ENCODE results near the gene DDX51.
"Not testable (repeated sequence)": the region's sequence is repeated elsewhere in the genome, so short reads cannot be mapped to it uniquely, and the experiment has no call there.

The DDX51 gene

DNA sequence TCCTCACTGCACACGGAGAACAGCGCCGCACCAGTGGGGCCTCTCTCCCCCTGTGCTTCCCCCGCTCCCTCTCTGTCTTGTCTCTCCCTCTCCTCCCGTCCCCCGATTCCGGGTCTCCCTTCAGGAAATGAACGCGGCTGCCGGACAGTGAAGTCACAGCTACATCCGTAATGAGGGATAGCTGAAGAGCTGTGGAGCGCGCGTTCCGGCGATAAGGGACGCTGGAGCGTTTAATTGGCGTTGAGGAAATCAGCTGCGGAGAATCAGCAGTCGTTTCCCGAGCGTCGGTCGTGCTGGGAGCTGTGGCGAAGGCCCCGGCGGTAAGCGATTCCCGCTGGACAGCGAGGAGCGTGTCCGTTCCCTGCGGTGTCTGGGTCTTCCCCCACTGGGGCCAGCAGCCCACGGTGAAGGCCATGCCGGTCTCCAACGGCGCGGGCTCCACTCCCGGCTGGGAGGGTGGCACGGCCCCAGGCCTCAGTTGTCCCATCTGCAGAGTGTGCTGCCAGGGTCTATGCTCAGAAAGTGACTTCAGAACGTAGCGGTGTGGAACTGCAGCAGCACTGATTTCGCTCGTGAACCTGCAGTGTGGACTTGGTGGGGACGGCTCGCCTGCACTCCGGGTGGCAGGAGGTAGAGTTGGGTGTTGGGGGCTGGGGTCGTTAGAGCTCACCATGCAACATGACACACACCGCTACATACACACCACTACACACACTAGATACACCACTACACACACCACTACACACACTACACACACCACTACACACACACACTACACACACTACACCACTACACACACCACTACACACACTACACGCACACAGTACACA lies 11.0 kb upstream of the DDX51 start:
- FAIRE-seq (no peak), DNase-seq (ENCODE audit: low spot score) (no peak)

DNA sequence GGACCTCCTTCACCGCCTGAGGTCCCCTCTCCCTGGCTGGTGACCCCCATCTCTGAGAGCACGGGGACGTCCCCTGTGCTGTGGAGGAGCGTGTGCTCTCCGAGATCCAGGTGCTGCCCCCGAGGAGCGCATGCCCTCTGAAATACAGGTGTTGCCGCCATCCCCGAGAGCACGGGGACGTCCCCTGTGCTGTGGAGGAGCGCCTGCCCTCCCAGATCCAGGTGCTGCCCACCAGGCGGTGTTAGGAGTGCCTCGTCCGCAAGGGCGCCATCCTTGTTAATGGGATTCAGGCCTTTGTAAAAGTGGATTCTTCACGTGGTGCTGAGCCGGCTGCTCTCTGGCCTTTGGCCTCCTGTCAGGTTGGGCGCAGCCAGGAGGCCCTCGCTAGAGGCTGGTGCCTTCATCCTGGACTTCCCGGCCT lies 10.2 kb upstream of the DDX51 start:
- FAIRE-seq (no peak), DNase-seq (ENCODE audit: low spot score) (no peak)

DNA sequence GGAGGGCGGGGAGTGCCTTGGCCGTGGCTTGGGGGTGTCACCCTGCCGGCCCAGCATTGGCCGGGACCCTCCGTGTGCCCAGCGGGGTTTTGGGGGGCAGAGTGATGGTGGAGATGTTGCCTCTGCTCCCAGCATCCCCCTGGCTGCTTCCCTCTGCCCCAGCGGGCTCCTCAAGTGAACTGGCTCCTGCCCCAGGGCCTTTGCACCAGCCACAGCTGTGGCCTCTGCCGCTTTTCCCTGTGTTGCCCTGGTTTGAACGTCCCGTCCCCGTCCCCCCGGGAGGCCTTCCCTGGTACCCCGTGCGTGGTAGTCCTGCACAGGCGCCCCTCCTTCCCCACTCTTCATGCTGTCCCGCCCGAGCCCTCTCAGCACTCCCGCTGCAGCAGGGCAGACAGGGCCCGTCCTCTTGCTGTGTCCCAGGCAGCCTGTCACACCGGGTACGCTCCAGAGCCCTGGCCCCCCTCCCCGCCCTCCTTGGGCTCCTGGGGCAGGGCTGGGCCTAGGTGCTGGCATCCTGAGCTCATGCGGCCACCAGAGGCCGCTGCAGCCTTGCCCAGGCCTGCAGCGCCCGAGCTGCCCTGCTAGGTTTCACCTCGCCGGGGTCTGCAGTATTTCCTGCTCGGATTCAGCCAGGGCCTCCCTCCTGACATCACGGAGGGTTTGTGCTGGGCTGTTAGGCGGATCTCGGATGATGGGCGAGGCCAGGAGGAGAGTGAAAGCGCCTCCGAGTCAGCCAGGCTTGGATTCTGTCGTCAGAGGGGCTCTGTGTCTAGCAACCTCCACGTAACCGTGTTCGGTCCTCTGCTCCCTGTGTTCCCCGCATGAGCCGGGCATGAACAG lies 9.6 kb upstream of the DDX51 start:
- peak; percentile 86 for DNase-seq (ENCODE audit: low spot score)
- FAIRE-seq: no peak

DNA sequence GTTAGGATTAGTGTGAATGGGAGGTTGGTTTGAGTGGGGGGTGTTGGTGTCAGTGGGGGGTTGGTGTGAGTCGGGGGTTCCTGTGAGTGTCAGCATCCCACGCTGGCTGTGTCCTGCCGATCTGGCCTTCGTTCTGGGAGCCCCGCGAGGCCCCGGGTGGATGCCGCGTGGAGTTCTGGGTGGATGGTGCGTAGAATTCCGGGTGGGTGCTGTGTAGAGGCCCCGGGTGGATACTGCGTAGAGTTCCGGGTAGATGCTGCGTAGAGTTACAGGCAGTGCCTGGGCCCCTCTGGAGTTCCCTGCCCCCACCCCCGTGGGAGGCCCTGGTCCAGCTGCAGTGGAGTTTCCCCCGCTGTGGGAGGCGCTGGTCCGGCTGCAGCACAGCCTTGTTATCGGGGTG lies 8.8 kb upstream of the DDX51 start:
- FAIRE-seq (no peak), DNase-seq (ENCODE audit: low spot score) (no peak)

DNA sequence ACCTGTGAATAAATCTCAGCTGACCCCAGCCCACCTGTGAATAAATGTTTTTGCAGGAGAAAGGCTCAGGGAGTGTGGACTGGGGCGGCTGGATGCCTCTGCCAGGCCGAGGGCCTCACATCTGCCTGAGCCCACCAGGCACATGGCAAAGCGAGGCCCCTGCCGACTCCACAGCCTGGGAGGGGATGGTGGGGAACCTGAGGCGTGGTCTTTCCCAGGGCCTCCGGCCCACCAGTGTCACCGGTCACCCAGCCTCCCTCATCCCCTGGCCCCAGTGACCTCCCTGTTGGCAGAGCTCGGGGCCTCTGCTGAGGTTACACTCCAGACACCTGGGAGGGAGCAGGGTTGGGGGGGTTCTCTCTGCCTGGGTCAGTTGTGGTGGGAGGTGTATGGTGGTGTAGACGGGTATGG lies 8.3 kb upstream of the DDX51 start:
- FAIRE-seq: no peak
- DNase-seq (ENCODE audit: low spot score): no peak

DNA sequence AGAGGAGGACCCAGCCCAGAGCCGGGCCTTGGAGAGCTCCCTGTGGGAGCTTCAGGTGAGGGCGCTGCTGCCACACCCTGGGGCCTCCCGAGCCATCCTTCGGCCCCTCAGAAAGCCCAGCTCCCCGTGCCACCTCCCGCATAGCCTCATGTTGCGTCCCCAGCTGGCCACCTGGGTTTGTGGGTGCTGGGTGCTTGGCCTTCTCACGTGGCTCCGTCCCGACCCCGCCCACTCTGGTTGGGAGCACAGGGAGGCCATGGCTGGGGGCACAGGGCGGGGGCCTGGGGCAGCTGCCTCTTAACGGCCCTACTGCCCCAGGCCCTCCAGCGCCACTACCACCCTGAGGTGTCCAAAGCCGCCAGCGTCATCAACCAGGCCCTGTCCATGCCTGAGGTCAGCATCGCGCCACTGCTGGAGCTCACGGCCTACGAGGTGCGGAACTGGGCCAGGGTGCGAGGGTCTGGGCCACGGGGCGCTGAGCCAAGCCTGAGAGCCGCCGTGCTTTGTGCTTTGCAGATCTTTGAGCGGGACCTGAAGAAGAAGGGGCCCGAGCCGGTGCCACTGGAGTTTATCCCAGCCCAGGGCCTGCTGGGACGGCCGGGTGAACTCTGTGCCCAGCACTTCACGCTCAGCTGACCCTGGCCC lies 7.8 kb upstream of the DDX51 start:
- FAIRE-seq (no peak), DNase-seq (ENCODE audit: low spot score) (no peak)

DNA sequence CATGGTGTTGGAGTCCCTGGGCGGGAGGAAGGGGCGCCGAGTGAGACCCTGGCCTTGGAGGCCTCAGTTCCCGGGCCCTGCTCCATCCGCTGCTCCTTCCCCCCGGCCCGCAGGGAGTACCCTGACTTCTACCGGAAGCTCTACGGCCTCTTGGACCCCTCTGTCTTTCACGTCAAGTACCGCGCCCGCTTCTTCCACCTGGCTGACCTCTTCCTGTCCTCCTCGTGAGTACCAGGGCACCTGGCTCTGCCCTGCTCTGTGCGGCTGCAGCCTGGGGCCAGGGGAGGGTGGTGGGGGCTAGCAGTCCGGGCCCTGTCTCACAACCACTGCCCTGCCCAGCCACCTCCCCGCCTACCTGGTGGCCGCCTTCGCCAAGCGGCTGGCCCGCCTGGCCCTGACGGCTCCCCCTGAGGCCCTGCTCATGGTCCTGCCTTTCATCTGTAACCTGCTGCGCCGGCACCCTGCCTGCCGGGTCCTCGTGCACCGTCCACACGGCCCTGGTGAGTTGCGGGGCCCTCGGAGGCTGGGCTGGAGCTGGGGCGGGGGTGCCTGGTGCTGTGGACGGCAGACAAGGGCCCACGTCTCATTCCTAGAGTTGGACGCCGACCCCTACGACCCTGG lies 7.1 kb upstream of the DDX51 start:
- no peak for DNase-seq (ENCODE audit: low spot score)
- no peak for FAIRE-seq

DNA sequence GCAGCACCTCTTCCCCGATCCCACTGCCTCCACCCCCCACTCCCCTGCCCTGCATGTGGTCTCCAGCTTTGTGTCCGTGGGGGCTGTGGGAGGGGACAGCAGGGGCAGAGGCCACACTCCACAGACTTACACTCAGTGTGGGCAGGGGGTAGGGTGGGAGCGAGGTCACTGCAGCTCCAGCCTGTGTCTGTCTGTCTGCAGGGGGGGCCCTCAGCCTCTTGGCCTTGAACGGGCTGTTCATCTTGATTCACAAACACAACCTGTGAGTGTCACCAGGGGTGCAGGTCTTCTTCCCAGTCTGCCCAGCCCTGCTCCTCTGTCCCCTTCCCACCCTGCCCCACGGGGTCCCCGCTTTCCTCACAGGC lies 6.6 kb upstream of the DDX51 start:
- DNase-seq (ENCODE audit: low spot score) (no peak), FAIRE-seq (no peak)

DNA sequence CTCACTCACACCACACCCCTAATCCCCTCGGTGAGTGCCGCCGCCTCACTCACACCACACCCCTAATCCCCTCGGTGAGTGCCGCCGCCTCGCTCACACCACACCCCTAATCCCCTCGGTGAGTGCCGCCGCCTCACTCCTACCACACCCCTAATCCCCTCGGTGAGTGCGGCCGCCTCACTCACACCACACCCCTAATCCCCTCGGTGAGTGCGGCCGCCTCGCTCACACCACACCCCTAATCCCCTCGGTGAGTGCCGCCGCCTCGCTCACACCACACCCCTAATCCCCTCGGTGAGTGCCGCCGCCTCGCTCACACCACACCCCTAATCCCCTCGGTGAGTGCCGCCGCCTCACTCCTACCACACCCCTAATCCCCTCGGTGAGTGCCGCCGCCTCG lies 5.4 kb upstream of the DDX51 start:
- FAIRE-seq; DNase-seq (ENCODE audit: low spot score): not testable (repeated sequence)

DNA sequence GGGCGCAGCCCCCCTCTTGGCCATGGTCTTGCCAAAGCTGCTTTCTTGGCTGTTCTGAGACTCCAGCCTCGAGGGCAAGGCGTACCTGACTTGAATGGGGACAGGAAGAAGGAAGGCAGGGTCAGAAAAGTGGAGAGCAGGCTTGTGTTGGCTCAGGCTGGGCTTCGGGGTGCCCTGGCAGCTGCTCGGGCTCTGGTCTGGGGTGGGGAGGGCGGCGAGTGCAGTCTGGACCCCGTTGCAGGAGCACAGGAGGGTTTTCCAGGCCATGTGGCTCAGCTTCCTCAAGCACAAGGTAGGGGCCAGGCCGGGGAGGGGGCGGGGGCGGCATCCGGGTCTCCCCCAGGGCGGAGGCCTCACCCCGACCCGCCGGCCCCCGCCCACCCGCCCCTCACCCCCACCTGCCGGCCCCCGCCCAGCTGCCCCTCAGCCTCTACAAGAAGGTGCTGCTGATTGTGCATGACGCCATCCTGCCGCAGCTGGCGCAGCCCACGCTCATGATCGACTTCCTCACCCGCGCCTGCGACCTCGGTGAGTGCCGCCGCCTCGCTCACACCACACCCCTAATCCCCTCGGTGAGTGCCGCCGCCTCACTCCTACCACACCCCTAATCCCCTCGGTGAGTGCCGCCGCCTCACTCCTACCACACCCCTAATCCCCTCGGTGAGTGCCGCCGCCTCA lies 4.4 kb upstream of the DDX51 start:
- FAIRE-seq (no peak), DNase-seq (ENCODE audit: low spot score) (no peak)

DNA sequence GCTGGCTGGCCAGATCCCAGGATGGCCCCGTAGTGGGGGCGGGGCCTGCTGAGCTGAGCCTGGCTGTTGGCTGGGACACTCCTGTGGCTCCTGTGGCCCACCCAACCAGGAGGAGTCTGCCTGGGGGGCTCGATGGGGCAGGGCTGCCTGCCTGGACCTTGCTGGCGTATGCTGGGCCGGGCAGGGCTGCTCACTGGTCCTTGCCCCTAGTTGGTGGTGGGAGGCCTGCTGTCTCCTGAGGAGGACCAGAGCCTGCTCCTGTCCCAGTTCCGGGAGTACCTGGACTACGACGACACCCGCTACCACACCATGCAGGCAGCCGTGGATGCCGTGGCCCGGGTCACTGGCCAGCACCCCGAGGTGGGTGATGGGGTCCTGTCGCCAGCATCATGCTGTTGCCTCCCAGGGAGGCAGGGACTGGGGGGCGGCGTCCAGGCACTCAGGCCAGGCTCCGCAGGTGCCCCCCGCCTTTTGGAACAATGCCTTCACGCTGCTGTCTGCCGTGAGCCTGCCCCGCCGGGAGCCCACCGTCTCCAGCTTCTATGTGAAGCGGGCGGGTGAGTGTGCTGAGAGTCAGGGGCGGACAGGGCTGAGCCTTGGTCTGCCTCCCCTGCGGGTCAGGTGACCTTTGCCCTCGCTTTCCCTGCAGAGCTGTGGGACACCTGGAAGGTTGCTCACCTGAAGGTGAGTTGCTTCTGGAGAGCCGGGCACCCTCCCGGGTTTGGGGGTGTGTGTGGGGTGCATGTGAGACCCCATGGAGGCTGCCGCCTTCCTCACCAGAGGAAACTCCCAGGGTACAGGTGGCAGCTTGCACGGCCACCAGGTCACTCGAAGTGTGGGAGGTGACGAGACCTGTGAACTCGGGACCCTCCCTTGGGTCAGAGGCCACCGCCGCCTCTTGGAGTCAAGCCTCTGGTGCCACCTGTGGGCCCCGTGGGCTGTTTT lies 3.6 kb upstream of the DDX51 start:
- FAIRE-seq (no peak), DNase-seq (ENCODE audit: low spot score) (no peak)

DNA sequence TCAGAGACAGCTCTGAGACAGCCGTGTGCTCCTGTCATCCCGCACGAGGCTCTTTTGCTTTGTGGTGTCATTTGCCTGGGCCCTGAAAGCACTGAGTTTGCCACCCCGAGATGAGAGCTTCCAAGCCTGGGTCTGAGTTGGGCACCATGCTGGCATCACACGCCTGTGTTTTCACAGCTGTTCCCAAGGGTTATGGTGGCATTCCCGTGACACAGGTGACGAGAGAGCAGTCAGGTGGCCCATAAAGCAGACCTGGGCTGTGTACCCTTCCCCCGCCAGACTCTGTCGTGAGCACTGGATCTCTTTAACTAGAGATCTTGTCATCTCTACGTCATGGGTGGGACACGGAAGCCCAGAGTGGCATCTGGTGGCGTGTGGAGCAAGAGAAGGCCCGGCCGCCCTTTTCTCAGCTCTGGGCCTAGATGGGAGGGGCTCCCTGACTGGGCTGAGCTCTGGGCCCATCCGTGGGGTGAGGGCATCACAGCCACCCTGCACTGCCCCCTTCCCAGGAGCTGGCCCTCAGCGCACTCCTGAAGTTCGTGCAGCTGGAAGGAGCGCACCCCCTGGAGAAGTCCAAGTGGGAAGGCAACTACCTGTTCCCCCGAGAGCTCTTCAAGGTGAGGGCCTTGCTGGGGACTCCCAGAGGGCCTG lies 2.8 kb upstream of the DDX51 start:
- FAIRE-seq: no peak

DNA sequence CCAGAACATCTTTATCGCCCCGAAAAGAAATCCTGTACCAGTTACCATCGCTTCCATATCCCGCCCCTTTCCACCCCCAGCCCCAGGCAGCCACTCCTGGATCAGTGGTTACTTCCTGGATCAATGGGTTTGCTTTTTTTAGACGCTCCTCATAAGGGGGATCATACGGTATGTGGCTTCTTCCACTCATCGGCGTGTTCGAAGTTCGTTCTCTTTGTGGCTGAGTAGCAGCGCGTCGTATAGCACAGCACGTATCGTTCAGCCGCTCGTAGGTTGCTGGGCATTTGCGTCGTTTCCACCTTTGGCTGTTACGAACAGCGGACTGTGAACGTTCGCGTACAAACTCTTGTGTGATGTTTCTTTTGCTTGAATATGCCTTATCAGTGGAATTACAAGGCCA lies 2.0 kb upstream of the DDX51 start:
- DNase-seq (ENCODE audit: low spot score): no peak
- FAIRE-seq: no peak

More for the DNA sequence above, 2.8 kb upstream of the DDX51 start:
- no peak for DNase-seq (ENCODE audit: low spot score)

DNA sequence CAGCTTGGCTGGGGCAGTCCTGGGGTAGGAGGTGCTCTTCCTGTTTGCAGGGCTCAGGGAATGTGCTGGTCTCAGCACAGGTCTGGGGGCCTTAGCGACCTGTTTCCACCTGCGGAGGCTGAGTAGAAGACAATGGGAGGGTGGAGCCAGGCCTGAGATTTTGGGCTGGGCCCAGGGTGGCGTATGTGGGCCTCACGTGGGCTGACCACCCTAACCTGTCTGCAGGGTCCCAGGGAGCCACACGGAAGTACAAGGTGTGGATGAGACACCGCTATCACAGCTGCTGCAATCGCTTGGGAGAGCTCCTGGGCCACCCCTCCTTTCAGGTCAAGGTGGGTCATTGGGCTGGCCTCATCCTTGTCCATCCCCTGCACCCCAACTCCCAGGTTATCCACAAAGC lies 1.2 kb upstream of the DDX51 start:
- FAIRE-seq: no peak

DNA sequence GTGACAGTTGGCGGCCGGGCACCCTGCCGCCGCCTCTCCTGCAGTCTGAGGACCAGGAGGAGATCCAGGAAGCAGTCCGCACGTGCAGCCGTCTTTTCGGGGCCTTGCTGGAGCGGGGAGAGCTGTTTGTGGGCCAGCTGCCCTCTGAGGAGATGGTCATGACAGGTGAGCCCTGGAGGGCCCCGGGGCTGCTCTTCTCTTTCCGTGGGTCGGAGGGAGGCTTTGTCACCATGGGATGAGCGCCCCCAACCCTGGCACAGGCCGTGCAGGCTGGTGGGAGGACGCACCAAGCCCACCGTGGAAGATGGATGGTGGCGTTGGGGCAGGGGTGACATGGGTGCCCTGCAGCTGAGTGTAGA lies 670 bp upstream of the DDX51 start:
- no peak for DNase-seq (ENCODE audit: low spot score)
- no peak for FAIRE-seq

More for the DNA sequence above, 1.2 kb upstream of the DDX51 start:
- no peak for DNase-seq (ENCODE audit: low spot score)

DNA sequence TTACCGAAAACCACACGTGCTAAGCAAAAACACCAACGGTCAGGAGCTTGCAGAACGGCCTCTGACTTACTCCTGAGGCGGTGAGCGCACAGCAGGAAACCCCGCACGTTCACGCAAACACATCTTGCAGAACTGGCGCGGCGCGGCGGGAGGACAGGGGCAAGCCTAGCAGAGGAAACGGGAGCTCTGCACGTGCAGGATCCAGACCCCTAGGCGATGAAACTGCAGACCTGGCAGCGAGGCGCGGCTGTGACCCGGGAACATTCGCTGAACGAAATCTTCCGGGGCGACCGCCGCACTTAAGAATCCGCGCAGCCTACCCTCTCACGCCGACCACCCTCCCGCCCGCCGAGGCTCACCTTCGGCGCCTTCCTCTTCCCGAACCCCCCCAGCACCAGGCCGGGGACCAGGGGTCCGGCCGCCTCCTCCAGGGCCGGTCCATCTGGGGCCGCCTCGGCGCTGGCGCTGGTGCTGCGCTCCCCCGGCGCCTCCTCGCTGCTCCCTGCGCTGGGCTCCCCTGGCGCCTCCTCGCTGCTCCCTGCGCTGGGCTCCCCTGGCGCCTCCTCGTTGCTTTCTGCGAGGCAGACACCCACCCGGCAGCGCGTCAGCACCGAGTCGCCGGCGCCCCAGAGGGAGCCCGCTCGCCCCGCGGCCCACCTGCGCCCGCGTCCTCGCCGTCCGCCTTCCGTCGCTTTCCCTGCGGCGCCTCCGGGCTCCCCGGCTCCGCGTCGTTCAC lies 615 bp downstream of the DDX51 start:
- DNase-seq (ENCODE audit: low spot score): peak; percentile 29

DNA sequence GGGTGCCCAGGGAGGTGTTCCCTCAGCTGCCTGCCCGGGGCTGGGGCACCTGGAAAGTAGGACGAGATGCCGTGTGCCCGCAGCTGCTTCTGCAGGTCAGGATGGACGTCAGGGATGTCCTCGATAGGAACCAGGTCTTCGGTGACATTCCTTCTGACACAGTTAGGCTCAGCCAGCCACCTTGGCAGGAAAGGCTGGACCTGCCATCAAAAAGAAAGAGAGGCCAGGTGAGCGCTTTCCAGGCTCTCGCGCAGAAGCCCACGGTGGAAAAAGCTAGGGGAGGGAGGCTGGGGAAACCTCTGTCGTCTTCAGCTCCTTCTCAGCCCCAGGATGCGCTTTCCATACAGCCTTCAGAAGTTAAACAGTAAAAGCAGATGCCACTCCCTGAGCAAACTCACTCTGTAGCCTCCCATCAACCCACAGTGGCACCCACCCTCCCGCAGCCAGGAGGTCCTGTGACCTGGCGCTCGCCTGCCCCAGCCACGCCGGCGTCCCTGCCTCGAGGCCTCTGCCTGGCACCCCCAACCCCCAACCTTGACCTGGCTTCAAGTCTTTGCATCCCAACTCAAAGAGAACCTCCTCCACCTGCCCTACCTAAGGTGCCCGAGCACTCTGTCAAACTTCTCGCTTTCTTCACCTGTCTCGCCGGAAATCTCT lies 1.3 kb downstream of the DDX51 start:
- no peak for DNase-seq (ENCODE audit: low spot score)

More for the DNA sequence above, 615 bp downstream of the DDX51 start:
- peak; percentile 27 for FAIRE-seq

DNA sequence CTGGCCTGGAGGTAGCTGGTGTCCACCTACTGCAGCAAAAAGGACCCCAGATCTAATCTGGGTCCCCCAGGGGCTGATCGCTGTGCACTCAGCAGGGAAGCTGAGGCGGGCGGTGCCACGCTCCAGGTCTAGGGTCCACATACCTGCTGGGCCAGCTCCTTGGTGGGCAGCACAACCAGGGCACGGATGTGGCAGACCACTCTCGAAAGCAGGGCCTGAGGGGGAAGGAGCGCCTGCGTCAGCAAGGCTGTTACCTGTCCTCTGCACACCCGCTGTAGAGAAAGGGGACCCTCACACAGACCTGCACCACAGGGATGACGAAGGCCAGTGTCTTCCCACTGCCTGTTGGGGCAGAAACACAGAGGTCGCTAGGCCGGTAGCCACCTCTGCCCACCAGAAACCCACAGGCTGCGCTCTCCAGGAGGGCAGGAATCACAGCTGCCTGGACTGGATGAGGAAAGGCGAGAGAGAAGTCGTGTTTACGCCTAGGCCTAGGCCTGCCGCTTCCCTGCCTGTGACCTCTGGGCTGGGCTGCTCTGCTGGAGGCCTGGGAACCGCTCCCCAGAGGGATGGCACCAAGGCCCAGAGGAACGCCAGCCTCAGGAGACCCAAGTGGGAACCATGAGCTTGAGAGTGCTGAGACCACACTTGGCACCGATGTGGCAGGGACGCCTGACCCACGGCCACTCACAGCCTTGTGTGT lies 2.0 kb downstream of the DDX51 start:
- DNase-seq (ENCODE audit: low spot score): no peak
- FAIRE-seq: no peak

More for the DNA sequence above, 1.3 kb downstream of the DDX51 start:
- FAIRE-seq: no peak
